ENCODE data around the gene DLL1.

DNA sequence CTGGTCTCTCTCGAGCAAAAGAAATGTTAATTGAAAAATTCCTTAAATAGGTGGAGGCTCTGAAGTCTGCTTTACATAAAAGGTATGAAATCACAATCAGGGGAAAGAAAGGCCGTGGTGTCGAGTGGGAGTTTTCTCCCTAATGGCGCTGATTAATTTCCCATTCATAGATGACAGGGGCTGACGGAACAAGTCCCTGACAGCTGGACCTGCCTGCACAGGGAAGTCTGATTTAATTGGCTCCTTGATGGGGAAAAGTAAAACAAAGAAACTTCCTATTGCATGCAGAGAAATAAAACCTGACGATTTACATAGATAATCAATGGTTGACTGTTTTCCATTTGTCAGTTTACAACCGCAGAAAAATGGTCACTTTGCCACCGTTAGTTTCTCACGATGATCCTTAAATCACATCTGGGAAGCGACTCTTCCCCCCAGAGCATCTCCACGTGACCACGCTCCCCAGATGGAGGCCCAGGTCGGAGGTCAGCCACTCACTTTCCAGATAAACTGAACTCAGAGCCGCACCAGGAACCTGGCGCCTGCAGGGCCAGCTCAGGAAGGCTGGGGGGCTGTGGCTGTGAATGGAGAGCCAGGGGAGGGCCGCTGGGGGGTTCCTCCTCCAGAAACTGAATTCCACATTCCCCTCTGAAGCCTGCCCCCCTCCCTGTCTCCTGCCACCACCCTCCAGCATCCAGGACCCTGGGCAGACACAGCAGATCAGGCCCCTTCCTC is 55.3 kb downstream of the DLL1 start:
- TF ChIP-seq, protein P1, sequence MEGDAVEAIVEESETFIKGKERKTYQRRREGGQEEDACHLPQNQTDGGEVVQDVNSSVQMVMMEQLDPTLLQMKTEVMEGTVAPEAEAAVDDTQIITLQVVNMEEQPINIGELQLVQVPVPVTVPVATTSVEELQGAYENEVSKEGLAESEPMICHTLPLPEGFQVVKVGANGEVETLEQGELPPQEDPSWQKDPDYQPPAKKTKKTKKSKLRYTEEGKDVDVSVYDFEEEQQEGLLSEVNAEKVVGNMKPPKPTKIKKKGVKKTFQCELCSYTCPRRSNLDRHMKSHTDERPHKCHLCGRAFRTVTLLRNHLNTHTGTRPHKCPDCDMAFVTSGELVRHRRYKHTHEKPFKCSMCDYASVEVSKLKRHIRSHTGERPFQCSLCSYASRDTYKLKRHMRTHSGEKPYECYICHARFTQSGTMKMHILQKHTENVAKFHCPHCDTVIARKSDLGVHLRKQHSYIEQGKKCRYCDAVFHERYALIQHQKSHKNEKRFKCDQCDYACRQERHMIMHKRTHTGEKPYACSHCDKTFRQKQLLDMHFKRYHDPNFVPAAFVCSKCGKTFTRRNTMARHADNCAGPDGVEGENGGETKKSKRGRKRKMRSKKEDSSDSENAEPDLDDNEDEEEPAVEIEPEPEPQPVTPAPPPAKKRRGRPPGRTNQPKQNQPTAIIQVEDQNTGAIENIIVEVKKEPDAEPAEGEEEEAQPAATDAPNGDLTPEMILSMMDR (conservative IDR thresholded peaks at IDR 0.05), result no peak
- no peak for TF ChIP-seq ZFX (IDR thresholded peaks at IDR 0.05)

Data from C4-2B (cell line).